HG03095 (cell line): ENCODE measurements around the gene DRAM2.
"Not testable (repeated sequence)": the region's sequence is repeated elsewhere in the genome, so short reads cannot be mapped to it uniquely, and the experiment has no call there.

ENCODE experiments used
- ATAC-seq: cut with Tn5 transposase; IDR thresholded peaks from one replicate; pipeline ENCODE4 v1.9.1; 2021; ENCODE audit warnings: moderate library complexity; ENCODE audit not compliant: unreplicated experiment

Gene DRAM2

GRCh38 chr1:111084999-111085398 lies 54.9 kb downstream of the DRAM2 start:
- ATAC-seq = no peak

- ATAC-seq = no peak
These were observed 57.3 kb downstream of the DRAM2 start for GRCh38 chr1:111082421-111083203.

- ATAC-seq = not testable (repeated sequence)
These were observed 60.6 kb downstream of the DRAM2 start for GRCh38 chr1:111079329-111079728.

GRCh38 chr1:111077312-111077711 lies 62.6 kb downstream of the DRAM2 start:
- ATAC-seq = not testable (repeated sequence)
